Fibroblast of villous mesenchyme (primary cell): ENCODE measurements around the gene ALK. TPM values are rescaled to one million over a fixed set of nuclear protein-coding genes. Genes with fewer than 3 reads are reported as not detected.

Source experiments
- DNase-seq: peaks from one replicate; pipeline ENCODE4 v3.0.0-alpha.2; 2010; ENCODE audit warnings: low read depth
- H3K4me3 ChIP-seq: 2 replicates; pipeline ENCODE4 v1.5.1; 2011; ENCODE audit warnings: low read depth, mild to moderate bottlenecking, low read length
- total RNA-seq: library from RNA; depleted of rRNA; stranded (reverse); fragments of >200 nt; gene quantifications from 2 replicates; pipeline ENCODE4 v1.2.3, GENCODE V29; 2012
- TF ChIP-seq, protein P1 (sequence below): IDR thresholded peaks from 2 replicates; pipeline ENCODE4 v1.5.1; 2012; ENCODE audit warnings: low read depth, mild to moderate bottlenecking, low read length; ENCODE audit not compliant: insufficient read depth

The ALK gene
- total RNA-seq, 1 donor, result not detected

DNA sequence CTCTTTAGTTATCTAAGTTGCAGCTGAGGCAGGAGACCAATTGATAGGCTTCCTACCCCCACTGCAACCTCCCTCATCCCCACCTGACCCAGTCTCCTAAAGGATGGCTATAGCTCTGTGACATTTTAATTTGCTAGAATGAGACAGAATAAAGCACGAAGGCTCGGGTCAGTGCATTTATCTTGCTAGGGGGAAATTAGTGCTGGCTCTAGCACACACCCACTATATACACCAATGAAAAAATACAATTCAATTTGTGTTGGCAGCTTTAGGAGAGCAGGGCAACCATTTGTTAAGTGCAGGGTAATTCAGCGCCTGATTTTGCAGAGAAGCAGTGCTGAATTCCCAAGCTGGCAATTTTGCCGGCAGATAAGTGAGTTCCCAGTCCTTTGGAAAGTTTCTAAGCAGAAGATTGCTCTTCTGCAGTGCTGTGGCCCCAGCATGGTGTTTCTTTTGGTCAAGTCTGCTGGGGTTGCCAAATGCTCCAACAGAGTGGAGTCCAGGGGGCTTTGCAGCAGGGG, 346.0 kb downstream of the ALK start:
- no peak overlapping the region for H3K4me3 ChIP-seq
- DNase-seq, result no peak
- TF ChIP-seq, protein P1, sequence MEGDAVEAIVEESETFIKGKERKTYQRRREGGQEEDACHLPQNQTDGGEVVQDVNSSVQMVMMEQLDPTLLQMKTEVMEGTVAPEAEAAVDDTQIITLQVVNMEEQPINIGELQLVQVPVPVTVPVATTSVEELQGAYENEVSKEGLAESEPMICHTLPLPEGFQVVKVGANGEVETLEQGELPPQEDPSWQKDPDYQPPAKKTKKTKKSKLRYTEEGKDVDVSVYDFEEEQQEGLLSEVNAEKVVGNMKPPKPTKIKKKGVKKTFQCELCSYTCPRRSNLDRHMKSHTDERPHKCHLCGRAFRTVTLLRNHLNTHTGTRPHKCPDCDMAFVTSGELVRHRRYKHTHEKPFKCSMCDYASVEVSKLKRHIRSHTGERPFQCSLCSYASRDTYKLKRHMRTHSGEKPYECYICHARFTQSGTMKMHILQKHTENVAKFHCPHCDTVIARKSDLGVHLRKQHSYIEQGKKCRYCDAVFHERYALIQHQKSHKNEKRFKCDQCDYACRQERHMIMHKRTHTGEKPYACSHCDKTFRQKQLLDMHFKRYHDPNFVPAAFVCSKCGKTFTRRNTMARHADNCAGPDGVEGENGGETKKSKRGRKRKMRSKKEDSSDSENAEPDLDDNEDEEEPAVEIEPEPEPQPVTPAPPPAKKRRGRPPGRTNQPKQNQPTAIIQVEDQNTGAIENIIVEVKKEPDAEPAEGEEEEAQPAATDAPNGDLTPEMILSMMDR, result no peak

DNA sequence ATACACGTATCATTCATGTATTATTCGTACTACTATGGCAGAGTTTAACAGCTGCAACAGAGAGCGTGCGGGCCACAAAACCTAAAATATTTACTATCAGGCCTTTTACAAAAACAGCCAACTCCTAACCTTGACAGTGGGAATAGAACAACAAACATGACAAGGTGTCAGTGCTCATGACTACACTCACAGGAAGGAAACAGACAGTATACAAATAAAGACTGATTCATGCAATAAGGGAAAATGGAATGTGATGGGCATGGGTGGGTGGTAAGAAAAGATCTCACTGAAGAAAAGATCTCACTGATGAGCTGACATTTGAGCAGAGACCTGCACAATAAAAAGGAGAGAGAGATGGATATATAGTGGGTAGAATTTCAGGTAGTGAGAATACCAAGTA, 347.8 kb downstream of the ALK start:
- no peak overlapping the region for H3K4me3 ChIP-seq
- DNase-seq, result no peak
- TF ChIP-seq, protein P1, result no peak

DNA sequence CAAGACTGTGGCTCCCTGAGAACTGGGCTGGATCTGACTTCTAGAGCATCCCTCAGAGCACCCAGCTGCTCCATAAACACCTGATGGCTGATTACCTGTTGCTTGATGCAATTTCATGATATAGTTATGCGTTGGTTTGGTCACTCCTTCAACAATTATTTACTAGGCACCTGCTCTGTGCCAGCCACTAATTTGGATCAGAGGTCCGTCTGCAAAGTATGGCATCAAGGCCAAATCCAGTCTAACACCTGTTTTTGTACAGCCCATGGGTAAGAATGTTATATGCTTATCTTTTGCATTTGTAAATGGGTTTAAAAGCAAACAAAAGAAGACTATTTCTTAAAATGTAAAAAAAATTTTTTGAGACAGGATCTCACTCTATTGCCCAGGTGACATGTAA, 348.2 kb downstream of the ALK start:
- H3K4me3 ChIP-seq, result no peak overlapping the region
- DNase-seq, result no peak
- TF ChIP-seq, protein P1, result no peak

DNA sequence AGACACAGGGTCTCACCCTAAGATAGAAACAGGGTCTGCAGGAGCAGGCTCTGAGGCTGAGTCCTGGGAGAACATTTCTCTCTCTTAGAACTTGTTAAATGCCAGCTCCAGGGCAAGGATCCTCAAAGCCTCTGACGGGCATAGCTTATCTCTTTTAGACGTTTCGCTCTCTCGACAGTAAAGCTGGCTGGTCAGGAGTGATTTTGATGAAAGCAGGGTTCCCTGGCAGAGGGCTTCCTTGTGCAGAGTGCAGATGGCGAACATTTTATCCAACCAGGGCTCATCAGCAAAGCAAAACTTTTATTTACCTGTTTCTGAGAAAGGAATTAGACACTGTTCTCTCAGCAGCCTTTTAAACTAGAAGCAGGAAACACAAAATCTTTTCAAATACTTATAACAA, 350.8 kb downstream of the ALK start:
- DNase-seq, result no peak
- TF ChIP-seq, protein P1, result no peak

DNA sequence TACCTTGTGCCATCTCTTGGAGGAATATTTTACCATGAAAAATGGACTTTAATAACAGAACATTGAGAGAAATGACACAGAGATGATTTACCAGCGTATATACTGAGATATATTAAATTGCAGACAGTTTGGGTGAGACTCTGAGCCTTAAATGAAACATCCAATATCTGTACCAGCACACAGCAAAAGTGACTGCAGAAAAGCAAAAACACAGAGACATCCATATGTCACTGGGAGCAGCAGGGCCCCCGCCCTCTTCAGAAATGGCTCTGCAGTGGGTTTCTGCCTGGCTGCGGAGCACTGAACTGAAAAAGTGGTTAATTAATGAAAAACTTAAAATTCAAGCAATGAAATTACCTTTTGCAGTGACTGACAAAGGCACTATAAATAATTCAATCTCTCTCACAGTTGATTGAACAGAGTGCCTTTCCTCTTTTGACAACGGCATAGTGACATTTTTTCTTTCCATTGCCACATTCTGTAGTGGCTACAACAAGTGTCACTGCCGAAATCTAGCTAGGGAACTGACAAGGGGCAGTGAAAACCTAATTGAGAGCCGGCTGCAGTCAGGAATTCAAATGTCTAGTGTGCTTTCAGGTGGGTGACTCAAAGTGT, 353.4 kb downstream of the ALK start:
- no peak overlapping the region for H3K4me3 ChIP-seq
- DNase-seq, result no peak
- TF ChIP-seq, protein P1, result no peak

More for the DNA sequence above, 350.8 kb downstream of the ALK start:
- H3K4me3 ChIP-seq, result no peak overlapping the region

DNA sequence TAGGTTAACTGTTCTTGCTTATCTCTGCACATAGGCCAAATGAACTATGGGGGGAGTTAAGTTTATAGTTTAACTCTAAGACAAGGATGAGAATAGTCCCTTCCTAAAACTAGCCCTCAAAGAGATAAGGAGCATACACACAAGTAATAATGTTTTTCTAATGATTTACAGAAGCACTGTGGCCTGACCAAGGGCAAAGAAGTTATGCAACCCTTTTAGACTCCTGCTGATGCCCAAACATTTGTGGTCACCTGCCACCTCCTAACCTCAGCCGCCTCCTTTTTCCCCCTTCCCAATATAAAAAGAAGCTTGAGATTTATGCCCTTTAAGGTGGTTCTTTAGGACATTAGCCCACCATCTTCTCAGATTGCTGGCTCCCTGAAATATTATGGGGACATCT, 357.7 kb downstream of the ALK start:
- TF ChIP-seq, protein P1, result no peak
- H3K4me3 ChIP-seq, result no peak overlapping the region
- no peak for DNase-seq

DNA sequence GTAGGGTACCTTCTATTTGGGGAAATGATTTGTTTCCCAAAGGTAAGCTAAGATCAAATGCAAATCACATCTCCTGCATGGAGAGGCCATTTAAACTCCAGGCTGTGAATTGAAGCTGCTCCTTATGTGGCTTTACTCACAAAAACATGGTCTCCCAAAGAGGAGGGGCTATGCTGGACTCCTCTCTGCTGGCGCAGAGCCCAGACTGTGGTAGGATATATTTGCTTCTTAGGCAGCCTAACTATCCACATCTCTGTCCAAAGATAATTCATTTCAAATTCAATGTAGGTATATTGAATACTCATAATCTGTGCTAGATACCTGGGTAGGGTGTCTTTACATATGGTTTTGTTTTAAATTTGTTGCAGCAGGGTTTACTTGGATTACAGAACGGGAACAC, 358.5 kb downstream of the ALK start:
- TF ChIP-seq, protein P1, result no peak
- no peak for DNase-seq
- no peak overlapping the region for H3K4me3 ChIP-seq
